Breast epithelium (tissue), 3 donors: ENCODE results near the gene UBE2C.

Experiments used
- CTCF ChIP-seq, 3 donors: fragments of 450-650 bp; IDR thresholded peaks; one replicate each; pipeline ENCODE4 v1.5.1; 2016 to 2017; ENCODE audit warnings: antibody characterized with exemption in 3 of 3, mild to moderate bottlenecking in 3 of 3, moderate library complexity in 3 of 3
- POLR2A ChIP-seq: fragments of 450-650 bp; IDR thresholded peaks from one replicate; pipeline ENCODE4 v1.6.1; 2016; ENCODE audit warnings: antibody characterized with exemption, mild to moderate bottlenecking, moderate library complexity
- POLR2AphosphoS5 ChIP-seq, 3 donors: sonication (generic); formaldehyde crosslinking; IDR thresholded peaks; one replicate each; pipeline ENCODE4 v1.6.1; 2017; ENCODE audit warnings: antibody characterized with exemption in 3 of 3

- TF ChIP-seq CTCF (IDR thresholded peaks at IDR 0.05) (no peak), POLR2A (no peak), POLR2AphosphoS5 (IDR thresholded peaks at IDR 0.05) (no peak)
These were observed 36.6 kb downstream of the UBE2C start for GRCh38 chr20:45848969-45849582.
